HCT116 (cell line): ENCODE measurements around the gene COL20A1. TPM values are rescaled to one million over a fixed set of nuclear protein-coding genes. Genes with fewer than 3 reads are reported as not detected.

Experiments
- ATAC-seq: fragments of 200-7000 bp; cut with Tn5 transposase; 2 replicates; pipeline ENCODE4 v1.9.1; 2020; ENCODE audit warnings: mild to moderate bottlenecking, moderate library complexity
- BruUV-seq: library from RNA; stranded (reverse); fragments of 400-500 nt; replicated peaks from 2 replicates; lab custom pipeline; 2021; lab: Mats Ljungman, UMichigan
- CTCF ChIA-PET: fragments of 300-600 bp; sonication (Branson Sonifier 250); formaldehyde crosslinking; loops from one replicate; lab custom pipeline; 2021; ENCODE audit warnings: antibody characterized with exemption; lab: Charles Lee
- POLR2A ChIA-PET: fragments of 300-600, 350-600 bp; sonication (Branson Sonifier 250); formaldehyde crosslinking; loops from one replicate; lab custom pipeline; 2021; ENCODE audit warnings: antibody characterized with exemption; lab: Charles Lee
- RAD21 ChIA-PET, 2 experiments: fragments of 300-600 bp; sonication (Branson Sonifier 250); formaldehyde crosslinking; loops; one replicate each; lab custom pipeline; 2023; ENCODE audit warnings: low total read pairs in 2 of 2; ENCODE audit not compliant: uncharacterized antibody in 2 of 2, unreplicated experiment in 2 of 2, low non-redundant PET in 1 of 2; lab: Charles Lee
- DNase-seq: peaks from one replicate; pipeline ENCODE4 v3.0.0-alpha.2; 2010; ENCODE audit warnings: low read depth, low spot score
- H2AFZ ChIP-seq: fragments of 200-600 bp; shearing (Covaris generic), sonication (generic); 2 replicates; pipeline ENCODE4 v1.6.1; 2017; ENCODE audit warnings: low read depth, mixed run types, mixed read lengths, antibody characterized with exemption, low read length; ENCODE audit not compliant: poor library complexity, severe bottlenecking
- H3K27ac ChIP-seq: 2 replicates; pipeline ENCODE4 v1.5.1; 2012; ENCODE audit warnings: low read depth, low read length
- H3K27me3 ChIP-seq: fragments of 200-600 bp; sonication (generic); 2 replicates; pipeline ENCODE4 v1.6.1; 2016; ENCODE audit warnings: mixed run types, low read length, mixed read lengths; ENCODE audit not compliant: insufficient read depth
- H3K36me3 ChIP-seq, 2 experiments: fragments of 200-500 bp in 1 of 2; fragments of 200-600 bp in 1 of 2; sonication (Bioruptor generic) in 1 of 2; sonication (generic) in 1 of 2; 2 replicates each; pipeline versions ENCODE4 v1.5.1 to v1.6.1; 2014 to 2016; ENCODE audit warnings: low read length in 2 of 2, inconsistent platforms in 1 of 2, mixed read lengths in 1 of 2, mixed run types in 1 of 2; ENCODE audit not compliant: insufficient read depth in 2 of 2, control insufficient read depth in 1 of 2
- H3K4me1 ChIP-seq, 2 experiments: fragments of 200-600 bp in 1 of 2; sonication (generic) in 1 of 2; 2 replicates each; pipeline versions ENCODE4 v1.5.1 to v1.6.1; 2012 to 2017; ENCODE audit warnings: low read length in 2 of 2, inconsistent platforms in 1 of 2, mild to moderate bottlenecking in 1 of 2, mixed read lengths in 1 of 2, mixed run types in 1 of 2, moderate library complexity in 1 of 2; ENCODE audit not compliant: insufficient read depth in 2 of 2, control insufficient read depth in 1 of 2
- H3K4me2 ChIP-seq: fragments of 200-600 bp; sonication (generic); 2 replicates; pipeline ENCODE4 v1.6.1; 2017; ENCODE audit warnings: mixed run types, low read length, mixed read lengths
- H3K4me3 ChIP-seq, 2 experiments: fragments of 200-600 bp in 1 of 2; sonication (generic) in 1 of 2; replicated peaks in 1 of 2; 2 replicates each; pipeline ENCODE4 v1.5.1; 2011 to 2016; ENCODE audit warnings: low read length in 2 of 2, control low read depth in 1 of 2, low read depth in 1 of 2, mild to moderate bottlenecking in 1 of 2, mixed read lengths in 1 of 2, mixed run types in 1 of 2
- H3K79me2 ChIP-seq: fragments of 200-600 bp; sonication (generic); 2 replicates; pipeline ENCODE4 v1.6.1; 2017; ENCODE audit warnings: mild to moderate bottlenecking, mixed run types, low read length, moderate library complexity, mixed read lengths; ENCODE audit not compliant: insufficient read depth
- H3K9ac ChIP-seq: fragments of 200-600 bp; sonication (generic); 2 replicates; pipeline ENCODE4 v1.6.1; 2016; ENCODE audit warnings: low read length, mixed read lengths
- H3K9me2 ChIP-seq: fragments of 200-600 bp; sonication (generic), shearing (Covaris generic); 2 replicates; pipeline ENCODE4 v1.6.1; 2017; ENCODE audit warnings: mixed run types, mild to moderate bottlenecking, moderate library complexity; ENCODE audit not compliant: insufficient read depth
- H3K9me3 ChIP-seq, 2 experiments: fragments of 200-500 bp in 1 of 2; fragments of 200-600 bp in 1 of 2; sonication (Bioruptor generic) in 1 of 2; sonication (generic) in 1 of 2; 2 replicates each; pipeline ENCODE4 v1.6.1; 2014 to 2017; ENCODE audit warnings: low read length in 2 of 2, mixed read lengths in 2 of 2, inconsistent platforms in 1 of 2, low read depth in 1 of 2, mild to moderate bottlenecking in 1 of 2, mixed run types in 1 of 2, moderate library complexity in 1 of 2; ENCODE audit not compliant: control insufficient read depth in 1 of 2, insufficient read depth in 1 of 2
- H4K20me1 ChIP-seq: fragments of 200-600 bp; sonication (generic), shearing (Covaris generic); 2 replicates; pipeline ENCODE4 v1.6.1; 2017; ENCODE audit warnings: mixed run types, mild to moderate bottlenecking, moderate library complexity; ENCODE audit not compliant: insufficient read depth
- CBX3 ChIP-seq: IDR thresholded peaks from 2 replicates; pipeline ENCODE4 v1.6.1; 2012; ENCODE audit warnings: low read depth
- CEBPB ChIP-seq: IDR thresholded peaks from 2 replicates; pipeline ENCODE4 v1.6.1; 2012; ENCODE audit warnings: low read depth
- EGR1 ChIP-seq: IDR thresholded peaks from 2 replicates; pipeline ENCODE4 v1.6.1; 2012; ENCODE audit warnings: low read depth
- ELF1 ChIP-seq: IDR thresholded peaks from 2 replicates; pipeline ENCODE4 v1.6.1; 2012; ENCODE audit warnings: low read depth, borderline replicate concordance
- EZH2 ChIP-seq: fragments of 200-600 bp; sonication (generic); IDR thresholded peaks from 2 replicates; pipeline ENCODE4 v1.6.1; 2017; ENCODE audit warnings: antibody characterized with exemption, mixed run types
- FOSL1 ChIP-seq: IDR thresholded peaks from 2 replicates; pipeline ENCODE4 v1.6.1; 2012; ENCODE audit warnings: low read depth
- JUND ChIP-seq: IDR thresholded peaks from 2 replicates; pipeline ENCODE4 v1.6.1; 2012
- POLR2A ChIP-seq: IDR thresholded peaks from 2 replicates; pipeline ENCODE4 v1.7.0; 2011; ENCODE audit warnings: borderline replicate concordance; ENCODE audit not compliant: insufficient read depth, insufficient read length; ENCODE audit errors: extremely low read depth
- SIN3A ChIP-seq: IDR thresholded peaks from 2 replicates; pipeline ENCODE4 v1.6.1; 2012; ENCODE audit warnings: low read depth
- SP1 ChIP-seq: IDR thresholded peaks from 2 replicates; pipeline ENCODE4 v1.6.1; 2012; ENCODE audit warnings: low read depth
- TCF7L2 ChIP-seq: IDR thresholded peaks from 2 replicates; pipeline ENCODE4 v1.7.0; 2011; ENCODE audit warnings: borderline replicate concordance, inconsistent platforms; ENCODE audit not compliant: insufficient read depth, insufficient read length; ENCODE audit errors: extremely low read depth
- YY1 ChIP-seq: IDR thresholded peaks from 2 replicates; pipeline ENCODE4 v1.6.1; 2011; ENCODE audit warnings: low read length, low read depth, moderate library complexity, mild to moderate bottlenecking; ENCODE audit not compliant: insufficient replicate concordance; ENCODE audit errors: extremely low read depth
- ZFX ChIP-seq: fragments of 450-650 bp; IDR thresholded peaks from 2 replicates; pipeline ENCODE4 v1.6.1; 2017
- ZNF274 ChIP-seq: fragments of 200-500 bp; sonication (Bioruptor generic); IDR thresholded peaks from 2 replicates; pipeline ENCODE4 v1.6.1; 2014; ENCODE audit warnings: mild to moderate bottlenecking, low read depth, low read length, inconsistent platforms
- intact Hi-C: fragments of 100-400 bp; cut with micrococcal nuclease; formaldehyde crosslinking; loops from 2 replicates; pipeline ENCODE4 v1.10.0; 2022
- total RNA-seq: library from RNA; stranded (reverse); gene quantifications from one replicate; pipeline ENCODE4 v1.2.1, GENCODE V29; 2021; ENCODE audit not compliant: unreplicated experiment

COL20A1 gene
- total RNA-seq, 1 experiment from 2014 or later: 0.34 TPM

DNA sequence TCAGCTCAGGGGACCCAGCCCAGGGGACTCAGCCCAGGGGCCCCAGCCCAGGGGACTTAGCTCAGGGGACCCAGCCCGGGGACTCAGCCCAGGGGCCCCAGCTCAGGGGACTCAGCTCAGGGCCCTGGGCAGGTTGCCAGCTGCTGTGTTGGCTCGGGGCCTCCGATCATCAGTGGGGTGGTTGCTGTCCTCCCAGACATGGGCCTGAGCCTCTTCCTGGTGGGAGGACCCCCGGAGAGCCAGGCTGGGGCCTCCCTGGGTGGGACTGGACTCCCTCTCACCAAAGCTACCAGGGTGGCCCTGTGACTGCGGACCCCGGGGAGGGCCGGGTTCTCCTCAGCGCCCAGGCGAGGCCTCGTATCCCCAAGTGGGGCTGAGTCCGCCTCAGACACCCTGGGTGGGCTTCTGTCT is 4.4 kb downstream of the COL20A1 start:
- no peaks in the 10 kb centered on the region for H3K79me2 ChIP-seq
- H3K36me3 ChIP-seq: no peaks in the 10 kb centered on the region
- POLR2A ChIA-PET: no interaction called here
- no peaks in the 10 kb centered on the region for H4K20me1 ChIP-seq
- peaks cover 3% of the 10 kb centered on the region; the same call in 1 of the 2 replicates for H3K27me3 ChIP-seq
- BruUV-seq: no TSS peak
- H3K4me1 ChIP-seq: peaks cover 0 to 4% of the 10 kb centered on the region in 2 experiments; a peak in 1 of 4 replicates
- CTCF ChIA-PET: interaction anchor here (1.1 kb wide), 1 partner anchor 73 kb away, joined by 3 read pairs; no protein-coding TSS in a partner anchor
- ATAC-seq (no peak), DNase-seq (no peak)
- no peak overlapping the region for H3K27ac ChIP-seq
- H3K9ac ChIP-seq: no peak overlapping the region
- intact Hi-C loops: no loop called here
- H3K9me3 ChIP-seq: peaks cover 0 to 3% of the 10 kb centered on the region in 2 experiments; a peak in 1 of 4 replicates
- RAD21 ChIA-PET: no interaction called here
- TF ChIP-seq CEBPB (no peak), POLR2A (no peak), JUND (no peak), SP1 (no peak), FOSL1 (no peak), YY1 (no peak), EZH2 (no peak), ZFX (no peak), ZNF274 (no peak), EGR1 (no peak), SIN3A (no peak), CBX3 (no peak), TCF7L2 (no peak), ELF1 (no peak)
- TF ChIP-seq, all 23 proteins: peak for 0
- no peak overlapping the region for H2AFZ ChIP-seq
- H3K4me2 ChIP-seq: no peak overlapping the region
- H3K9me2 ChIP-seq: no peaks in the 10 kb centered on the region
- no peak overlapping the region for H3K4me3 ChIP-seq
